ENCODE measurements around the gene SF3B6.
"Not testable (repeated sequence)": the region's sequence is repeated elsewhere in the genome, so short reads cannot be mapped to it uniquely, and the experiment has no call there.

Gene SF3B6

GRCh38 chr2:24050041-24050979, 25.8 kb downstream of the SF3B6 start:
- no peak for DNase-seq

GRCh38 chr2:24049485-24050021, 26.6 kb downstream of the SF3B6 start, which contains the start of gene FKBP1B:
TSS of gene FKBP1B (plus strand) at chr2:24049741. CDS start at chr2:24049850, 109 bp downstream.
- DNase-seq: peak; percentile 31

- no peak for DNase-seq
Observed at GRCh38 chr2:24048769-24049484, 27.2 kb downstream of the SF3B6 start.

- DNase-seq: no peak
Observed at GRCh38 chr2:24047703-24048033, 28.5 kb downstream of the SF3B6 start.

GRCh38 chr2:24046930-24047702, 29.0 kb downstream of the SF3B6 start, which contains the start of gene WDCP:
TSS of gene WDCP (minus strand) at chr2:24047391. CDS start at chr2:24039494, 7,897 bp downstream.
- DNase-seq: peak; percentile 99

GRCh38 chr2:24046599-24046929, 29.6 kb downstream of the SF3B6 start:
- no peak for DNase-seq

- no peak for DNase-seq
Observed at GRCh38 chr2:24045511-24046508, 30.3 kb downstream of the SF3B6 start.

- not testable (repeated sequence) for DNase-seq
Observed at GRCh38 chr2:24043133-24043532, 33.0 kb downstream of the SF3B6 start.

- no peak for DNase-seq
Observed at GRCh38 chr2:24040511-24040910, 35.6 kb downstream of the SF3B6 start.

- DNase-seq: no peak
Observed at GRCh38 chr2:24038786-24039499, 37.2 kb downstream of the SF3B6 start.

- DNase-seq: no peak
Observed at GRCh38 chr2:24026233-24026632, 49.9 kb downstream of the SF3B6 start.

GRCh38 chr2:24024996-24025663, 51.0 kb downstream of the SF3B6 start:
- DNase-seq: no peak

- peak; percentile 7 for DNase-seq
Observed at GRCh38 chr2:24024018-24024417, 52.1 kb downstream of the SF3B6 start.

- DNase-seq: no peak
Observed at GRCh38 chr2:24022975-24023575, 53.1 kb downstream of the SF3B6 start.

- no peak for DNase-seq
Observed at GRCh38 chr2:24022324-24022974, 53.7 kb downstream of the SF3B6 start.

GRCh38 chr2:24021122-24021998, 54.8 kb downstream of the SF3B6 start:
- DNase-seq: no peak

- DNase-seq: no peak
Observed at GRCh38 chr2:24020244-24020643, 55.9 kb downstream of the SF3B6 start.

GRCh38 chr2:24019729-24020128, 56.4 kb downstream of the SF3B6 start:
- no peak for DNase-seq
